HG03064 (cell line): ENCODE measurements around the gene INSM1.

Experiments
- ATAC-seq: cut with Tn5 transposase; IDR thresholded peaks from one replicate; pipeline ENCODE4 v1.9.1; 2021; ENCODE audit warnings: low read depth; ENCODE audit not compliant: unreplicated experiment

Gene INSM1

GRCh38 chr20:20360464-20360863, 7.4 kb upstream of the INSM1 start:
- peak; percentile 76 for ATAC-seq

GRCh38 chr20:20362774-20363433, 5.0 kb upstream of the INSM1 start:
- no peak for ATAC-seq

DNA sequence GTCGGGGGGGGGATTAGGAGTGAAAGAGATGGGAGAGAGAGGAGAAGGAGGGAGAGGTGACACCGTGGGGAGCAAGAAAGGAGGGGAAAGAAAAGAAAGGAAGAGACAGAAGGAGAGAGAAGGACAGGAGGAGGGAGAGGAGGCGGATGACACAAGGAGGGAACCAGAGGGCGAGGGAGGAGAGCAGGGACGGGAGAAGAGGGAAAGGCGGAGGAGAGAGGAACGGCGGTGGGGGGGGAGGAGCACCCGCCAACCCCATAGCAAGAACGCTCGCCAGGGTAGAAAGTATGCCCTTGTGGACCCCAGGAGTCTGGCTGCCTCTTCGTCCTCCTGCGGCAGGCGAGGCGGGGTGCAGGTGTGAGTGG, 4.5 kb upstream of the INSM1 start:
- ATAC-seq, result no peak

DNA sequence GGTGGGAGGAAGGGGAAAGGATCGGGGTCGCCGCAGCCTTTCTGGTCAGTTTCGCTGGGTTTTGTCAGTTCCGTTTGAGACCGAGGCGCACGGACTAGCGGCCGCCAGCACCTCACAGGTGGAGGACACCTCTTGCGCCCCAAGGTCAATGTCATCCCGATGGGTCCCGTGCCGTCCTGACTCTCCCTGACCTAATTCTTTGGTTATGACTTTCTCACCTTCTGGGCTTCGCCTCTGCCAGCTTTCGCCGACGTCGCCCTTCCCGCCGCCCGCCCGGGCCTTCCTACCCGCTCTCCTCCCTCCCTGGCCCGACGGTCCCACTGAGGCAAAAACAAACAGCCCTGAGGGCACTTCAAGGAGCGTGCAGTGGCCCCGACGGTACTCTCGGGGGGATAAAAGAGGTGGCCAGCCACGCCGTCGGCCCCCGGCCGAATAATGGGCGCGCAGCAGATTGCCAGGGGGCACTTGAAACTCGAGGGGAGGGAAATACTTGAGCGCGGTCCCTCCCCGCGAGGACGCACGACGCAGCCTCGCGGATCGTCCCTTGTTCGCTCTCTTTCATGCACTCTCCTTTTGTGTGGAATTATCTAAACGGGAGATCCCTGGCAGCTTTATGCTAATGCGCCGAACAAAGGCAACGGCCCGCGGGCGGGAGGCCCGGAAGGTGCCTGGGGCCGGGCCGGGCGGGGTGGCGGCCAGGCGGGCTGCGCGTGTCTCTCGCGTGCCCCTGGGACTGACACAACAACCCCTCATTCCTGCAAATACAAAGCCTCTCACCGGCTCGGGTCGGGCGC, 3.9 kb upstream of the INSM1 start:
- no peak for ATAC-seq

GRCh38 chr20:20364593-20365479, 3.1 kb upstream of the INSM1 start:
- ATAC-seq, result no peak

DNA sequence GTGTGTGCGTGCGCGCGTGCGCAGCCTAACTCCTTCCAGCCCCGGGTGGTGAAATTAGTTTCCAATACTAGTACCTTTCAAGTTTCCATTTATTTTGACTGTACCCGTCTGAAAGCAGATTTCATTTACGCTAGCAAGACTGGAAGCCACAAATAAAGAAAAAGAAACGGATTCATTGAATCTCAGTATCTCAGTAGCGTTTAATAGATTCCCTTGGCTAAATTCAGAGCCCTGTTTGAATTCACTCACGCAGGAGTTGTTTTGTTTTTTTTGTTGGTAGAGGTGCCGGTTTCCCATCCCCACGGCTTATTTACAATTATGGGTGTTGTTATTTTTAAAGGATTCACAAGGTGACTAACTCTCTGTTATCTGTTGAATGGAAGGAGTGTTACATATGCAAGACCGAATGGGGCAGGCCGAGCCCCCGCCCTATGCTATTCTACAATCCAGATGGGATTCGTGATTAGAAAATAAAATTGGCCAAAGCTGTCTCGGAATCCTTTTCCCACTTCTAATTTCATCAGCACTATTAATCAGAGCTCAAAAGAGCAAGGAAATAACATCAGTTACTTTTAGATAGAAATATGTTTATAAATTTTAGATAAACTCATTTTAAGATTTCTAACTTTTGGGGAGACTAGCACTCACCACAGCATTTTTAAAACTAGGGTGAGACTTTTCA, 2.3 kb upstream of the INSM1 start:
- no peak for ATAC-seq

DNA sequence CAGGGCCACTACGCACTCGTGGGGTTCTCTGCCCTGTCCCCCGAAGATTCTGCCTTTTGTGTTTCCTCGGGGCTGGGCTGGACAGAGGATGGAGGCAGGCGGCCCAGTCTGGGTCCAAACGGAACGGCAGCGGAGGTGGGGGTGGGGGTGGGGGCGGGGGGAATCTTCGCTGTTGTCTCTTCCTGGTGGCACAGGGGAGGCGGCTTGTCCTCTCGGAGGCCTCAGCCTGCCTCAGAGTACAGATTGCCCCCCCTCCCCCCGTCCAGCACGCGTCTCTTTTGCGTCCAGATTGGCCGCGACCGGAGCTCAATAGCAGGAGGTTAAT, 1.4 kb upstream of the INSM1 start:
- no peak for ATAC-seq

- ATAC-seq, result no peak
Observed at GRCh38 chr20:20366876-20367574, 879 bp upstream of the INSM1 start.

DNA sequence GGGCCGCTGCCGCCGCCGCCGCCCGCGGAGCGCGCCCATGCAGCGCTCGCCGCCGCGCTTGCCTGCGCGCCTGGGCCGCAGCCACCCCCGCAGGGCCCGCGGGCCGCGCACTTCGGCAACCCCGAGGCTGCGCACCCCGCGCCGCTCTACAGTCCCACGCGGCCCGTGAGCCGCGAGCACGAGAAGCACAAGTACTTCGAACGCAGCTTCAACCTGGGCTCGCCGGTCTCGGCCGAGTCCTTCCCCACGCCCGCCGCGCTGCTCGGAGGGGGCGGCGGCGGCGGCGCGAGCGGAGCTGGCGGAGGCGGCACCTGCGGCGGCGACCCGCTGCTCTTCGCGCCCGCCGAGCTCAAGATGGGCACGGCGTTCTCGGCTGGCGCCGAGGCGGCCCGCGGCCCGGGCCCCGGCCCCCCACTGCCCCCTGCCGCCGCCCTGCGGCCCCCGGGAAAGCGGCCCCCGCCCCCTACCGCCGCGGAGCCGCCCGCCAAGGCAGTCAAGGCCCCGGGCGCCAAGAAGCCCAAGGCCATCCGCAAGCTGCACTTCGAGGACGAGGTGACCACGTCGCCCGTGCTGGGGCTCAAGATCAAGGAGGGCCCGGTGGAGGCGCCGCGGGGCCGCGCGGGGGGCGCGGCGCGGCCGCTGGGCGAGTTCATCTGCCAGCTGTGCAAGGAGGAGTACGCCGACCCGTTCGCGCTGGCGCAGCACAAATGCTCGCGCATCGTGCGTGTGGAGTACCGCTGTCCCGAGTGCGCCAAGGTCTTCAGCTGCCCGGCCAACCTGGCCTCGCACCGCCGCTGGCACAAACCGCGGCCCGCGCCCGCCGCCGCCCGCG, 730 bp downstream of the INSM1 start:
- no peak for ATAC-seq

- ATAC-seq, result no peak
Observed at GRCh38 chr20:20369250-20370093, 1.6 kb downstream of the INSM1 start.

DNA sequence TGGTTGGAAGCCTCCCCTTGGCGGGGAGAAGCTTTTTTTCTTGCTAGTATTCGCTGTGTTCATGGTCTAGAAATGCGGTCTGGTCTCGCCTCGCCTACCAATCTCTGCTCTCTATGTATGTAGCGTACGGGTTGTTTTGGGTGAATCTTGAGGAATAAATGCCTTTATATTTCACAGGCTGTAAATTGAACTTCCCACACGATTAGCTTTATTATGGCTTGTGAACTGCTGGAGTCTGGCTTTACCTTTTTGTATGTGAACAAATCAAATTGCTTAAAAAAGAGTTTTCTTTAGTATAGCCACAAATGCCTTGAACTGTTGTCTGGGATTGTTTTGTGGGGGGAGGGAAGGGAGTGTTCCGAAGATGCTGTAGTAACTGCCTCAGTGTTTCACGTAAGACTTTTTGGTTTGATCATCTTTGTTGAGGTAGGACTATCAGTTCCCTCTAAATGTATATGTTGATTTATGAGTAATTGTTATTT, 2.2 kb downstream of the INSM1 start:
- no peak for ATAC-seq

DNA sequence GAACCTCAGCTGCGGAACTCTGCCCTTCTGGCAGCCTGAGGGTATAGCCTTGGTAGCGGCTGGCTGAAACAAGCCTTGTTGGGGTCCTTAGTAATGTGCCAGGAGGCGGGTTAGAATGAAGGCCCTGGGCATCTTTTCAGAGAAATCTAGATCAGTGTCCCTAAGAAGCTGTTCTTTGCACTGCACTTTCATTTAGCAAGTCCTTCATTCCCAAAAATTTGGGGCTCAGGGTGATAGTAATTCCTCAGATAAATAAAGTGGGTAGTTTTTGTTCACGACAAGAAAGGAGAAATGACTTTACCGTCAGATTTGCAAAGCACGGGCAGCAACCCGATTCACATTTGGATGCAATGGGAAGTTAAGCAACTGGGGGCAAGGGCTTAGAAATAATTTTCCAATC, 3.2 kb downstream of the INSM1 start:
- ATAC-seq, result no peak

DNA sequence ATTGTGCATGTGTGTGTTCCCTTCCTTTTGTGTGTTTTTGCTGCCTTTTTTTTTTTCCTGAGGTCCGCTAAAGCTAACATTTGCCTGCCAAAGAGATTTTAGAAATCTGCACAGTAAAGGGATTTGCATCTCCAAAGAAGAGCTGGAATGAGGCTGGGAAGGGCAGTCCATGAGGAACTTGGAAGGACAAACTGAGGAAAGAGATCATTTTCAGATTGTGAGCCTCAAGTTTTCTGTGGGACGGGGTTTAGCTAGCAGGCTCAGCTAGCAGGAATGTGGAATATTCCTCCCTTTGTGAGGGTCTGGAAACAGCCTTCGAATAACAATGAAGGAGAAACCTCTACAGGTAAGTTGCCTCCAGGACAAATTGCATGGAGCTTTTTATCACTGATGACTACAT, 3.8 kb downstream of the INSM1 start:
- no peak for ATAC-seq

DNA sequence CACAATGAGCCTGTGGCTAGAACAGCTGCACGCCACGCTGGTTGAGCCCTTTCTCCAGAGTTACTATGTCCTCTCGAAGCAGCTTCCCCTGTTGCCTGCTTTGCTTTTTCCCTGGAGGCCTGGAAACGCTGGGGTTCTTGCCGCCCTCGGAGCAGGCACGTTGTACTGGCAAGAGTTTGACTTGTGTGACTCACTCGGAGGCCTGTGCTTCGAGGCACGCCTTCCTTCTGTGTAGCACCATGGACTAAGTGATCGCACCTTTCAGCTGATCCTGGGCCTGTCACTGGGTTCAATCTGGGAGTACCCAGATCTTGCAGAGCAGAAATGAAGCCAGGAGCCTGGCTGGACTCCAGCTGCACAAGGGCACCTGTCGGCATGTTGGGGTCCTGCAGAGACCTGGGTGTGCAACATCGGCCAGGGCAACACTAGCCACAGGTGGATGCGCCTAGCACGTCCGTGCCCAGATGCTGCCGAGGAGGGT, 5.2 kb downstream of the INSM1 start:
- ATAC-seq, result no peak

- no peak for ATAC-seq
Observed at GRCh38 chr20:20375862-20376261, 8.0 kb downstream of the INSM1 start.

- ATAC-seq, result no peak
Observed at GRCh38 chr20:20386192-20386591, 18.3 kb downstream of the INSM1 start.

GRCh38 chr20:20390393-20390792, 22.5 kb downstream of the INSM1 start:
- ATAC-seq, result no peak

- ATAC-seq, result no peak
Observed at GRCh38 chr20:20391115-20391514, 23.2 kb downstream of the INSM1 start.
